ENCODE measurements around the gene ASF1B.

DNA sequence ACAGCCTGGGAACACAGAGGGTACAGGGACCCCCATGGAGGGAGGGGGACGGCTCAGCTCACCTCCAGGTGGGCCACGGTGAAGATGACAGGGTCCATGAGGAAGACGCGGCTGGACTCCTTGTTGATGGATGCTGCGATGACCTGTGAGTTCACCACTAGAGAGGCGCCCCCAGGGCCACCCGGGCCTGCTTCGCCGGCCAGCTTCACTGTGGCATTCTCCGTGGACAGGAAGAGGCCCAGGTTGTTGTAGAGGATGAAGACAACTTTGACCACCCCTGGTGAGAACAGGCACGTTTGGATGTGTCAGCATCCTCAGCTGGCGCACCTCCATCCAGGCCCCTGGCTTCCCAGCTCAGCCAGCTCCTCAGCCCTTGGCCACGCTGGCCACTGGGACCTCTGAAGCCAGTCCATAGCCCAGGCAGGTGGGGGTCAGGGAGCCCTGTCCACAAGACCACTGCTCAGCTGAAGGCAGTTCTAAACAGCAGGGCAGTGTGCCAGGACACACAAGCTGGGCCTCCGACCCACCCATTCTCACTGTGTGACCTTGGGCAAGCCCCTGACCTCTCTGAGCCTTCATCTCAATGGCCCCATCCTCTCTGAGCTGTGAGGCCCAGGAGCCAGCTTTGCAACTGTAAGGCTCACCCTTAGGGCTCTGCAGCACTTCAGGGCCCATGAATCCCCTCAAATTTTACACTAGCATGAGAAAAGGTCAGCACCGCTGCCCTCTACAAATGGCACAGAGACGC lies 22.1 kb upstream of the ASF1B start:
- TF ChIP-seq EZH2 (IDR thresholded peaks at IDR 0.05), result no peak
- TF ChIP-seq, protein P1, sequence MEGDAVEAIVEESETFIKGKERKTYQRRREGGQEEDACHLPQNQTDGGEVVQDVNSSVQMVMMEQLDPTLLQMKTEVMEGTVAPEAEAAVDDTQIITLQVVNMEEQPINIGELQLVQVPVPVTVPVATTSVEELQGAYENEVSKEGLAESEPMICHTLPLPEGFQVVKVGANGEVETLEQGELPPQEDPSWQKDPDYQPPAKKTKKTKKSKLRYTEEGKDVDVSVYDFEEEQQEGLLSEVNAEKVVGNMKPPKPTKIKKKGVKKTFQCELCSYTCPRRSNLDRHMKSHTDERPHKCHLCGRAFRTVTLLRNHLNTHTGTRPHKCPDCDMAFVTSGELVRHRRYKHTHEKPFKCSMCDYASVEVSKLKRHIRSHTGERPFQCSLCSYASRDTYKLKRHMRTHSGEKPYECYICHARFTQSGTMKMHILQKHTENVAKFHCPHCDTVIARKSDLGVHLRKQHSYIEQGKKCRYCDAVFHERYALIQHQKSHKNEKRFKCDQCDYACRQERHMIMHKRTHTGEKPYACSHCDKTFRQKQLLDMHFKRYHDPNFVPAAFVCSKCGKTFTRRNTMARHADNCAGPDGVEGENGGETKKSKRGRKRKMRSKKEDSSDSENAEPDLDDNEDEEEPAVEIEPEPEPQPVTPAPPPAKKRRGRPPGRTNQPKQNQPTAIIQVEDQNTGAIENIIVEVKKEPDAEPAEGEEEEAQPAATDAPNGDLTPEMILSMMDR (IDR thresholded peaks at IDR 0.05), result no peak
- no peak for TF ChIP-seq EZH2phosphoT487 (IDR thresholded peaks at IDR 0.05)
